K562 (cell line): ENCODE results near the gene MYMX. TPM values are rescaled to one million over a fixed set of nuclear protein-coding genes. Genes with fewer than 3 reads are reported as not detected.

Experiments used
- BDP1 ChIP-seq: IDR thresholded peaks from 3 replicates; pipeline ENCODE4 v1.6.1; 2011; ENCODE audit not compliant: insufficient read length, insufficient read depth
- BMI1 ChIP-seq: fragments of 150-350 bp; IDR thresholded peaks from 2 replicates; pipeline ENCODE4 v1.6.1; 2014; ENCODE audit warnings: low read length
- BRD9 ChIP-seq: fragments of 450-650 bp; IDR thresholded peaks from 2 replicates; pipeline ENCODE4 v1.6.1; 2018; ENCODE audit warnings: low read depth; ENCODE audit not compliant: partially characterized antibody
- CHD1 ChIP-seq: fragments of 200-600 bp; sonication (generic); IDR thresholded peaks from one replicate; pipeline ENCODE4 v1.6.1; 2012; ENCODE audit warnings: mild to moderate bottlenecking, moderate library complexity, low read length, inconsistent platforms
- EHMT2 ChIP-seq: fragments of 450-650 bp; IDR thresholded peaks from 2 replicates; pipeline ENCODE4 v1.6.1; 2018; ENCODE audit warnings: antibody characterized with exemption
- HNRNPL ChIP-seq: fragments of 200-400 bp; formaldehyde crosslinking; IDR thresholded peaks from 2 replicates; pipeline ENCODE4 v1.6.1; 2017; ENCODE audit warnings: low read depth, mild to moderate bottlenecking, low read length
- KAT7 ChIP-seq: sonication (generic); formaldehyde crosslinking; IDR thresholded peaks from 2 replicates; pipeline ENCODE4 v1.8.0; 2022; ENCODE audit warnings: missing genetic modification reagents, mild to moderate bottlenecking, borderline replicate concordance
- NONO ChIP-seq, 2 experiments: fragments of 200-400 bp in 1 of 2; fragments of 450-650 bp in 1 of 2; formaldehyde crosslinking in 1 of 2; IDR thresholded peaks; 2 replicates each; pipeline ENCODE4 v1.6.1; 2017; ENCODE audit warnings: low read depth in 2 of 2, mild to moderate bottlenecking in 2 of 2, moderate library complexity in 2 of 2, low read length in 1 of 2
- NR1H2 ChIP-seq: sonication (generic); formaldehyde crosslinking; IDR thresholded peaks from 2 replicates; pipeline ENCODE4 v1.4.0; 2020; ENCODE audit warnings: mild to moderate bottlenecking, missing genetic modification reagents
- PURB ChIP-seq: sonication (generic); formaldehyde crosslinking; IDR thresholded peaks from 2 replicates; pipeline ENCODE4 v1.9.0; 2021; ENCODE audit warnings: low read depth, mild to moderate bottlenecking, missing genetic modification reagents
- SMARCA4 ChIP-seq: fragments of 450-650 bp; IDR thresholded peaks from 2 replicates; pipeline ENCODE4 v1.6.1; 2016
- SREBF1 ChIP-seq: fragments of 150-350 bp; IDR thresholded peaks from 2 replicates; pipeline ENCODE4 v1.6.1; 2014; ENCODE audit warnings: antibody characterized with exemption, low read depth, low read length, borderline replicate concordance
- STAT5A ChIP-seq: IDR thresholded peaks from 2 replicates; pipeline ENCODE4 v1.6.1; 2012; ENCODE audit warnings: low read length, inconsistent platforms, borderline replicate concordance
- TAF15 ChIP-seq: fragments of 200-400 bp; formaldehyde crosslinking; IDR thresholded peaks from 2 replicates; pipeline ENCODE4 v1.6.1; 2017; ENCODE audit warnings: mild to moderate bottlenecking, low read depth, low read length, moderate library complexity
- ZC3H4 ChIP-seq: sonication (generic); formaldehyde crosslinking; IDR thresholded peaks from 2 replicates; pipeline ENCODE4 v1.9.0; 2021; ENCODE audit warnings: missing genetic modification reagents, borderline replicate concordance
- ZNF197 ChIP-seq: fragments of 200-800 bp; sonication (Bioruptor generic); IDR thresholded peaks from 2 replicates; pipeline ENCODE4 v1.6.1; 2016; ENCODE audit warnings: low read depth, missing genetic modification characterization, missing compliant biosample characterization
- ZNF212 ChIP-seq: fragments of 450-650 bp; formaldehyde crosslinking; IDR thresholded peaks from 2 replicates; pipeline ENCODE4 v1.4.0; 2020; ENCODE audit warnings: mild to moderate bottlenecking
- ZNF384 ChIP-seq: IDR thresholded peaks from 2 replicates; pipeline ENCODE4 v1.6.1; 2012; ENCODE audit warnings: low read depth, low read length, improper control_type of control experiment
- ZNF444 ChIP-seq: fragments of 250-450 bp; sonication (Bioruptor Pico); IDR thresholded peaks from 2 replicates; pipeline ENCODE4 v1.4.0; 2020; ENCODE audit warnings: mild to moderate bottlenecking, moderate library complexity
- ZNF668 ChIP-seq: fragments of 250-450 bp; sonication (Bioruptor Pico); IDR thresholded peaks from 2 replicates; pipeline ENCODE4 v1.8.0; 2022; ENCODE audit warnings: mild to moderate bottlenecking, inconsistent platforms
- polyA plus RNA-seq, 8 experiments: library from polyadenylated mRNA; depleted of rRNA in 4 of 8; stranded (reverse) in 5 of 8; unstranded in 3 of 8; fragments of >200 nt; fragmentation: Nextera tagmentation in 2 of 8; fragmentation: Illumina TruSeq in 1 of 8; extraction: Ambion mirVana in 2 of 8; extraction: Trizol in 1 of 8; gene quantifications; 2 replicates each; pipeline versions ENCODE4 v1.2.1 to v1.2.3, GENCODE V29; 2011 to 2014; ENCODE audit warnings: inconsistent platforms in 1 of 8, missing spikeins in 1 of 8
- total RNA-seq, 7 experiments: library from RNA; depleted of rRNA in 6 of 7; stranded (reverse); fragments of >200 nt in 6 of 7; fragmentation: Illumina TruSeq in 2 of 7; extraction: Trizol in 2 of 7; gene quantifications; 2 replicates each; pipeline versions ENCODE4 v1.2.1 to v1.2.3, GENCODE V29; 2011 to 2021; ENCODE audit warnings: low replicate concordance in 1 of 7
- TF ChIP-seq, protein P1 (sequence below), 2 experiments: fragments of 250-450 bp in 1 of 2; fragments of 450-650 bp in 1 of 2; sonication (Bioruptor Pico) in 1 of 2; IDR thresholded peaks; 2 replicates each; pipeline versions ENCODE4 v1.6.1 to v1.8.0; 2016 to 2021; ENCODE audit warnings: mild to moderate bottlenecking in 2 of 2, moderate library complexity in 2 of 2, missing compliant biosample characterization in 1 of 2, missing genetic modification characterization in 1 of 2
- TF ChIP-seq, protein P2 (sequence below): fragments of 250-450 bp; sonication (Bioruptor Pico); IDR thresholded peaks from 2 replicates; pipeline ENCODE4 v1.8.0; 2022; ENCODE audit warnings: moderate library complexity, mild to moderate bottlenecking, inconsistent platforms
- TF ChIP-seq, protein P3 (sequence below): fragments of 250-450 bp; sonication (Bioruptor Pico); IDR thresholded peaks from 2 replicates; pipeline ENCODE4 v1.4.0; 2020

Gene MYMX
- total and polyA plus RNA-seq, 9 of the 15 experiments (the other 6 are each of a cell fraction or from before 2014, with no cell fraction given): 0.12 TPM; not detected in 8

DNA sequence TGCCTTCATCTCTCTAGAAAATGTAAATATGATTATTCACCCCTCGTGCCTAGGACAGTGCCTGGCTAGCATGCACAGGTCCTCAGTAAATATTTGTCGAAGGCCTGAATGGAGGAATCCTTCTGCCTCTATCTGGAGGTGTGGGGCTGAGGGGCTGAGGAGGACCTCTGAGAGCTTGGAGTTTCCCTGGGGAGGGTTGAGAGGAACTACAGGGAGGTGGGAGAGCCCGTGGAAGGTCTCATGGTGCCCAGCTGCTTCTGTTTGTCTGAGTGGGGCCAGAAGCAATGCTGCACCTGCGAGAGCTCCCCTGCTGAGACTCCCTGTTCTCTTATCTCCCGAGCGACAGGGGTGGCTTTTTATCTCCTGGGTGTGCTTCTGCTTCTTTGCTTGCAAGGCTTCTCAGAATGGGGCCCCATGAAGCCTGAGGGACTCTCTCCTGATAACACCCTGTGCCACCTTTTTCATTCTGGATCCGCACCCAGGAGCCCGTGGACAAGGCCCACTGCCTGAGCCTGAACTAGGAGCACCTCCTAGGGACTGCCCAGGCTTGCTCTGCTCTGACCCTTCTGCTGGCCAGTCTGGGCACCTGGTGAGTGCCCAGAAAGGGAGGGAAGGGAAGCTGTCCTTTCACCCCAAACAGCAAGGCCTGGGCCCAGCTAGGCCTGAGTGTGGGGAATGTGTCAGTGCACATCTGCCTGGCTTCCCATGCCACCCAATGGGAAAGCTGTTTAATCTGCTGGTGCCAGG lies 9.0 kb downstream of the MYMX start (continued):
- no peak for TF ChIP-seq EHMT2
- TF ChIP-seq PURB: no peak
- no peak for TF ChIP-seq ZC3H4 (CRISPR knock-in tag)
- TF ChIP-seq BRD9: no peak
- TF ChIP-seq HNRNPL: 0 out of 2 replicates have a peak, but pooled peaks have one; percentile 54
- no peak for TF ChIP-seq BDP1
- TF ChIP-seq ZNF668 (CRISPR knock-in tag): 0 out of 2 replicates have a peak, but pooled peaks have one; percentile 53
- TF ChIP-seq NR1H2: no peak
- no peak for TF ChIP-seq SREBF1
- peak; percentile 97 for TF ChIP-seq STAT5A
- peak; percentile 86 for TF ChIP-seq ZNF197 (CRISPR knock-in tag)
- TF ChIP-seq, protein P1, sequence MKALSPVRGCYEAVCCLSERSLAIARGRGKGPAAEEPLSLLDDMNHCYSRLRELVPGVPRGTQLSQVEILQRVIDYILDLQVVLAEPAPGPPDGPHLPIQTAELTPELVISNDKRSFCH (CRISPR knock-in tag; IDR thresholded peaks at IDR 0.05): no peak
- TF ChIP-seq, protein P1 (tag; IDR thresholded peaks at IDR 0.05): peak; percentile 45; the same call in 1 of the 2 replicates
- TF ChIP-seq SMARCA4: peak; percentile 94
- TF ChIP-seq ZNF384: no peak
- no peak for TF ChIP-seq TAF15
- TF ChIP-seq, protein P2, sequence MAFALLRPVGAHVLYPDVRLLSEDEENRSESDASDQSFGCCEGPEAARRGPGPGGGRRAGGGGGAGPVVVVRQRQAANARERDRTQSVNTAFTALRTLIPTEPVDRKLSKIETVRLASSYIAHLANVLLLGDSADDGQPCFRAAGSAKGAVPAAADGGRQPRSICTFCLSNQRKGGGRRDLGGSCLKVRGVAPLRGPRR (CRISPR knock-in tag): peak; percentile 10; the same call in 1 of the 2 replicates
- no peak for TF ChIP-seq BMI1
- TF ChIP-seq ZNF212 (CRISPR knock-in tag): 0 out of 2 replicates have a peak, but pooled peaks have one; percentile 38
- TF ChIP-seq CHD1: no peak
- TF ChIP-seq NONO (IDR thresholded peaks at IDR 0.05; ENCODE audit: low read depth in 2 of 2, low read length in 1 of 2): peak in 1 of 2 experiments; percentile 81; a peak in 2 of 4 replicates
- TF ChIP-seq KAT7: peak; percentile 97
- no peak for TF ChIP-seq ZNF444
- TF ChIP-seq, protein P3, sequence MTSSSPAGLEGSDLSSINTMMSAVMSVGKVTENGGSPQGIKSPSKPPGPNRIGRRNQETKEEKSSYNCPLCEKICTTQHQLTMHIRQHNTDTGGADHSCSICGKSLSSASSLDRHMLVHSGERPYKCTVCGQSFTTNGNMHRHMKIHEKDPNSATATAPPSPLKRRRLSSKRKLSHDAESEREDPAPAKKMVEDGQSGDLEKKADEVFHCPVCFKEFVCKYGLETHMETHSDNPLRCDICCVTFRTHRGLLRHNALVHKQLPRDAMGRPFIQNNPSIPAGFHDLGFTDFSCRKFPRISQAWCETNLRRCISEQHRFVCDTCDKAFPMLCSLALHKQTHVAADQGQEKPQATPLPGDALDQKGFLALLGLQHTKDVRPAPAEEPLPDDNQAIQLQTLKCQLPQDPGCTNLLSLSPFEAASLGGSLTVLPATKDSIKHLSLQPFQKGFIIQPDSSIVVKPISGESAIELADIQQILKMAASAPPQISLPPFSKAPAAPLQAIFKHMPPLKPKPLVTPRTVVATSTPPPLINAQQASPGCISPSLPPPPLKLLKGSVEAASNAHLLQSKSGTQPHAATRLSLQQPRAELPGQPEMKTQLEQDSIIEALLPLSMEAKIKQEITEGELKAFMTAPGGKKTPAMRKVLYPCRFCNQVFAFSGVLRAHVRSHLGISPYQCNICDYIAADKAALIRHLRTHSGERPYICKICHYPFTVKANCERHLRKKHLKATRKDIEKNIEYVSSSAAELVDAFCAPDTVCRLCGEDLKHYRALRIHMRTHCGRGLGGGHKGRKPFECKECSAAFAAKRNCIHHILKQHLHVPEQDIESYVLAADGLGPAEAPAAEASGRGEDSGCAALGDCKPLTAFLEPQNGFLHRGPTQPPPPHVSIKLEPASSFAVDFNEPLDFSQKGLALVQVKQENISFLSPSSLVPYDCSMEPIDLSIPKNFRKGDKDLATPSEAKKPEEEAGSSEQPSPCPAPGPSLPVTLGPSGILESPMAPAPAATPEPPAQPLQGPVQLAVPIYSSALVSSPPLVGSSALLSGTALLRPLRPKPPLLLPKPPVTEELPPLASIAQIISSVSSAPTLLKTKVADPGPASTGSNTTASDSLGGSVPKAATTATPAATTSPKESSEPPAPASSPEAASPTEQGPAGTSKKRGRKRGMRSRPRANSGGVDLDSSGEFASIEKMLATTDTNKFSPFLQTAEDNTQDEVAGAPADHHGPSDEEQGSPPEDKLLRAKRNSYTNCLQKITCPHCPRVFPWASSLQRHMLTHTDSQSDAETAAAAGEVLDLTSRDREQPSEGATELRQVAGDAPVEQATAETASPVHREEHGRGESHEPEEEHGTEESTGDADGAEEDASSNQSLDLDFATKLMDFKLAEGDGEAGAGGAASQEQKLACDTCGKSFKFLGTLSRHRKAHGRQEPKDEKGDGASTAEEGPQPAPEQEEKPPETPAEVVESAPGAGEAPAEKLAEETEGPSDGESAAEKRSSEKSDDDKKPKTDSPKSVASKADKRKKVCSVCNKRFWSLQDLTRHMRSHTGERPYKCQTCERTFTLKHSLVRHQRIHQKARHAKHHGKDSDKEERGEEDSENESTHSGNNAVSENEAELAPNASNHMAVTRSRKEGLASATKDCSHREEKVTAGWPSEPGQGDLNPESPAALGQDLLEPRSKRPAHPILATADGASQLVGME (CRISPR knock-in tag): no peak
